ENCODE results near the gene FEZ2. TPM values are rescaled to one million over a fixed set of nuclear protein-coding genes. Genes with fewer than 3 reads are reported as not detected.

FEZ2 gene
- total and polyA plus RNA-seq, 2 experiments from 2014 or later = 28.0 to 32.9 TPM

DNA sequence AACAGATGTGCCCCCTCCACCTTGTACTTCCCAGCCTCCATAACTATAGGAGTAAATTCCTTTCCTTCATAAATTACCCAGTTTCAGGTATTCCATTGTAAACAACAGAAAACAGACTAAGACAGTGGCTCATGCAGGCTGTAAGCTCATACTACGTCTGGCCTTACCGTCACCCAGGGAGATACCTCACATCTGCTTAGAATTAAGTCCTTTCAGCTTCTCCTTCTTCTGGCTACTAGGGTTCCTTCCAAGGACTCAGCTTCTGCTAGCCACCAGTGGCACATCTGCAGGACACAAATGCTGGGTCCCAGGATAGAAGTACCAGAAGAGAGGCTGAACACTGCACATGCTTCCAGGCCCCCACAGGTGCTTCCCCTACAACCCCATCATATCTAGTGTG, 22.4 kb upstream of the FEZ2 start:
- no peak overlapping the region for H3K4me2 ChIP-seq
- H3K9me2 ChIP-seq (ENCODE audit: insufficient read depth) = 0 out of 2 replicates have a peak, but pooled peaks cover 3% of the 10 kb centered on the region
- H2AFZ ChIP-seq = no peak overlapping the region

More for the DNA sequence above, 22.4 kb upstream of the FEZ2 start:
- H3K4me3 ChIP-seq = no peak overlapping the region
- peaks cover 23% of the 10 kb centered on the region for H3K4me1 ChIP-seq (ENCODE audit: insufficient read depth)
- H3K9me3 Mint-ChIP-seq = peaks cover 9% of the 10 kb centered on the region
- TF ChIP-seq, protein P1, sequence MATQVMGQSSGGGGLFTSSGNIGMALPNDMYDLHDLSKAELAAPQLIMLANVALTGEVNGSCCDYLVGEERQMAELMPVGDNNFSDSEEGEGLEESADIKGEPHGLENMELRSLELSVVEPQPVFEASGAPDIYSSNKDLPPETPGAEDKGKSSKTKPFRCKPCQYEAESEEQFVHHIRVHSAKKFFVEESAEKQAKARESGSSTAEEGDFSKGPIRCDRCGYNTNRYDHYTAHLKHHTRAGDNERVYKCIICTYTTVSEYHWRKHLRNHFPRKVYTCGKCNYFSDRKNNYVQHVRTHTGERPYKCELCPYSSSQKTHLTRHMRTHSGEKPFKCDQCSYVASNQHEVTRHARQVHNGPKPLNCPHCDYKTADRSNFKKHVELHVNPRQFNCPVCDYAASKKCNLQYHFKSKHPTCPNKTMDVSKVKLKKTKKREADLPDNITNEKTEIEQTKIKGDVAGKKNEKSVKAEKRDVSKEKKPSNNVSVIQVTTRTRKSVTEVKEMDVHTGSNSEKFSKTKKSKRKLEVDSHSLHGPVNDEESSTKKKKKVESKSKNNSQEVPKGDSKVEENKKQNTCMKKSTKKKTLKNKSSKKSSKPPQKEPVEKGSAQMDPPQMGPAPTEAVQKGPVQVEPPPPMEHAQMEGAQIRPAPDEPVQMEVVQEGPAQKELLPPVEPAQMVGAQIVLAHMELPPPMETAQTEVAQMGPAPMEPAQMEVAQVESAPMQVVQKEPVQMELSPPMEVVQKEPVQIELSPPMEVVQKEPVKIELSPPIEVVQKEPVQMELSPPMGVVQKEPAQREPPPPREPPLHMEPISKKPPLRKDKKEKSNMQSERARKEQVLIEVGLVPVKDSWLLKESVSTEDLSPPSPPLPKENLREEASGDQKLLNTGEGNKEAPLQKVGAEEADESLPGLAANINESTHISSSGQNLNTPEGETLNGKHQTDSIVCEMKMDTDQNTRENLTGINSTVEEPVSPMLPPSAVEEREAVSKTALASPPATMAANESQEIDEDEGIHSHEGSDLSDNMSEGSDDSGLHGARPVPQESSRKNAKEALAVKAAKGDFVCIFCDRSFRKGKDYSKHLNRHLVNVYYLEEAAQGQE (IDR thresholded peaks at IDR 0.05; ENCODE audit: unreplicated experiment) = no peak
- TF ChIP-seq ZNF114 (CRISPR knock-in tag; IDR thresholded peaks at IDR 0.05) (no peak), EZH2phosphoT487 (IDR thresholded peaks at IDR 0.05; ENCODE audit: unreplicated experiment) (no peak), STAT1 (IDR thresholded peaks at IDR 0.05; ENCODE audit: unreplicated experiment) (no peak), EZH2 (IDR thresholded peaks at IDR 0.05; ENCODE audit: low read depth, unreplicated experiment) (no peak), JUNB (IDR thresholded peaks at IDR 0.05; ENCODE audit: unreplicated experiment) (no peak), CREB1 (CRISPR knock-in tag; IDR thresholded peaks at IDR 0.05; ENCODE audit: low read depth) (no peak), POLR2AphosphoS5 (IDR thresholded peaks at IDR 0.05; ENCODE audit: low read depth) (no peak), ZNF331 (CRISPR knock-in tag; IDR thresholded peaks at IDR 0.05; ENCODE audit: low read depth) (no peak), NANOG (IDR thresholded peaks at IDR 0.05; ENCODE audit: borderline replicate concordance) (no peak)
- TF ChIP-seq, protein P2, sequence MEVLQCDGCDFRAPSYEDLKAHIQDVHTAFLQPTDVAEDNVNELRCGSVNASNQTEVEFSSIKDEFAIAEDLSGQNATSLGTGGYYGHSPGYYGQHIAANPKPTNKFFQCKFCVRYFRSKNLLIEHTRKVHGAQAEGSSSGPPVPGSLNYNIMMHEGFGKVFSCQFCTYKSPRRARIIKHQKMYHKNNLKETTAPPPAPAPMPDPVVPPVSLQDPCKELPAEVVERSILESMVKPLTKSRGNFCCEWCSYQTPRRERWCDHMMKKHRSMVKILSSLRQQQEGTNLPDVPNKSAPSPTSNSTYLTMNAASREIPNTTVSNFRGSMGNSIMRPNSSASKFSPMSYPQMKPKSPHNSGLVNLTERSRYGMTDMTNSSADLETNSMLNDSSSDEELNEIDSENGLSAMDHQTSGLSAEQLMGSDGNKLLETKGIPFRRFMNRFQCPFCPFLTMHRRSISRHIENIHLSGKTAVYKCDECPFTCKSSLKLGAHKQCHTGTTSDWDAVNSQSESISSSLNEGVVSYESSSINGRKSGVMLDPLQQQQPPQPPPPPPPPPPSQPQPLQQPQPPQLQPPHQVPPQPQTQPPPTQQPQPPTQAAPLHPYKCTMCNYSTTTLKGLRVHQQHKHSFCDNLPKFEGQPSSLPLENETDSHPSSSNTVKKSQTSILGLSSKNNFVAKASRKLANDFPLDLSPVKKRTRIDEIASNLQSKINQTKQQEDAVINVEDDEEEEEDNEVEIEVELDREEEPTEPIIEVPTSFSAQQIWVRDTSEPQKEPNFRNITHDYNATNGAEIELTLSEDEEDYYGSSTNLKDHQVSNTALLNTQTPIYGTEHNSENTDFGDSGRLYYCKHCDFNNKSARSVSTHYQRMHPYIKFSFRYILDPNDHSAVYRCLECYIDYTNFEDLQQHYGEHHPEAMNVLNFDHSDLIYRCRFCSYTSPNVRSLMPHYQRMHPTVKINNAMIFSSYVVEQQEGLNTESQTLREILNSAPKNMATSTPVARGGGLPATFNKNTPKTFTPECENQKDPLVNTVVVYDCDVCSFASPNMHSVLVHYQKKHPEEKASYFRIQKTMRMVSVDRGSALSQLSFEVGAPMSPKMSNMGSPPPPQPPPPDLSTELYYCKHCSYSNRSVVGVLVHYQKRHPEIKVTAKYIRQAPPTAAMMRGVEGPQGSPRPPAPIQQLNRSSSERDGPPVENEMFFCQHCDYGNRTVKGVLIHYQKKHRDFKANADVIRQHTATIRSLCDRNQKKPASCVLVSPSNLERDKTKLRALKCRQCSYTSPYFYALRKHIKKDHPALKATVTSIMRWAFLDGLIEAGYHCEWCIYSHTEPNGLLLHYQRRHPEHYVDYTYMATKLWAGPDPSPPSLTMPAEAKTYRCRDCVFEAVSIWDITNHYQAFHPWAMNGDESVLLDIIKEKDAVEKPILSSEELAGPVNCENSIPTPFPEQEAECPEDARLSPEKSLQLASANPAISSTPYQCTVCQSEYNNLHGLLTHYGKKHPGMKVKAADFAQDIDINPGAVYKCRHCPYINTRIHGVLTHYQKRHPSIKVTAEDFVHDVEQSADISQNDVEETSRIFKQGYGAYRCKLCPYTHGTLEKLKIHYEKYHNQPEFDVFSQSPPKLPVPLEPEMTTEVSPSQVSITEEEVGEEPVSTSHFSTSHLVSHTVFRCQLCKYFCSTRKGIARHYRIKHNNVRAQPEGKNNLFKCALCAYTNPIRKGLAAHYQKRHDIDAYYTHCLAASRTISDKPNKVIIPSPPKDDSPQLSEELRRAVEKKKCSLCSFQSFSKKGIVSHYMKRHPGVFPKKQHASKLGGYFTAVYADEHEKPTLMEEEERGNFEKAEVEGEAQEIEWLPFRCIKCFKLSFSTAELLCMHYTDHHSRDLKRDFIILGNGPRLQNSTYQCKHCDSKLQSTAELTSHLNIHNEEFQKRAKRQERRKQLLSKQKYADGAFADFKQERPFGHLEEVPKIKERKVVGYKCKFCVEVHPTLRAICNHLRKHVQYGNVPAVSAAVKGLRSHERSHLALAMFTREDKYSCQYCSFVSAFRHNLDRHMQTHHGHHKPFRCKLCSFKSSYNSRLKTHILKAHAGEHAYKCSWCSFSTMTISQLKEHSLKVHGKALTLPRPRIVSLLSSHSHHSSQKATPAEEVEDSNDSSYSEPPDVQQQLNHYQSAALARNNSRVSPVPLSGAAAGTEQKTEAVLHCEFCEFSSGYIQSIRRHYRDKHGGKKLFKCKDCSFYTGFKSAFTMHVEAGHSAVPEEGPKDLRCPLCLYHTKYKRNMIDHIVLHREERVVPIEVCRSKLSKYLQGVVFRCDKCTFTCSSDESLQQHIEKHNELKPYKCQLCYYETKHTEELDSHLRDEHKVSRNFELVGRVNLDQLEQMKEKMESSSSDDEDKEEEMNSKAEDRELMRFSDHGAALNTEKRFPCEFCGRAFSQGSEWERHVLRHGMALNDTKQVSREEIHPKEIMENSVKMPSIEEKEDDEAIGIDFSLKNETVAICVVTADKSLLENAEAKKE (CRISPR knock-in tag; IDR thresholded peaks at IDR 0.05) = no peak
- TF ChIP-seq, protein P3, sequence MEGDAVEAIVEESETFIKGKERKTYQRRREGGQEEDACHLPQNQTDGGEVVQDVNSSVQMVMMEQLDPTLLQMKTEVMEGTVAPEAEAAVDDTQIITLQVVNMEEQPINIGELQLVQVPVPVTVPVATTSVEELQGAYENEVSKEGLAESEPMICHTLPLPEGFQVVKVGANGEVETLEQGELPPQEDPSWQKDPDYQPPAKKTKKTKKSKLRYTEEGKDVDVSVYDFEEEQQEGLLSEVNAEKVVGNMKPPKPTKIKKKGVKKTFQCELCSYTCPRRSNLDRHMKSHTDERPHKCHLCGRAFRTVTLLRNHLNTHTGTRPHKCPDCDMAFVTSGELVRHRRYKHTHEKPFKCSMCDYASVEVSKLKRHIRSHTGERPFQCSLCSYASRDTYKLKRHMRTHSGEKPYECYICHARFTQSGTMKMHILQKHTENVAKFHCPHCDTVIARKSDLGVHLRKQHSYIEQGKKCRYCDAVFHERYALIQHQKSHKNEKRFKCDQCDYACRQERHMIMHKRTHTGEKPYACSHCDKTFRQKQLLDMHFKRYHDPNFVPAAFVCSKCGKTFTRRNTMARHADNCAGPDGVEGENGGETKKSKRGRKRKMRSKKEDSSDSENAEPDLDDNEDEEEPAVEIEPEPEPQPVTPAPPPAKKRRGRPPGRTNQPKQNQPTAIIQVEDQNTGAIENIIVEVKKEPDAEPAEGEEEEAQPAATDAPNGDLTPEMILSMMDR (conservative IDR thresholded peaks at IDR 0.05; ENCODE audit: low read depth in 2 of 2) = no peak
- TF ChIP-seq, protein P4, sequence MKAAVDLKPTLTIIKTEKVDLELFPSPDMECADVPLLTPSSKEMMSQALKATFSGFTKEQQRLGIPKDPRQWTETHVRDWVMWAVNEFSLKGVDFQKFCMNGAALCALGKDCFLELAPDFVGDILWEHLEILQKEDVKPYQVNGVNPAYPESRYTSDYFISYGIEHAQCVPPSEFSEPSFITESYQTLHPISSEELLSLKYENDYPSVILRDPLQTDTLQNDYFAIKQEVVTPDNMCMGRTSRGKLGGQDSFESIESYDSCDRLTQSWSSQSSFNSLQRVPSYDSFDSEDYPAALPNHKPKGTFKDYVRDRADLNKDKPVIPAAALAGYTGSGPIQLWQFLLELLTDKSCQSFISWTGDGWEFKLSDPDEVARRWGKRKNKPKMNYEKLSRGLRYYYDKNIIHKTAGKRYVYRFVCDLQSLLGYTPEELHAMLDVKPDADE (IDR thresholded peaks at IDR 0.05) = no peak
- H3K36me3 ChIP-seq (ENCODE audit: insufficient read depth) = no peaks in the 10 kb centered on the region
- no peak overlapping the region for H3K27ac ChIP-seq (ENCODE audit: low read depth)
- no peaks in the 10 kb centered on the region for H4K20me1 ChIP-seq (replicated peaks; ENCODE audit: insufficient read depth)
- no peaks in the 10 kb centered on the region for H3K27me3 Mint-ChIP-seq (ENCODE audit: insufficient read depth, low read depth, poor library complexity)
- H3K4me3 Mint-ChIP-seq = no peak overlapping the region
- ATAC-seq = no peak
- peaks cover 4% of the 10 kb centered on the region; the same call in 2 of the 3 replicates for H3K36me3 Mint-ChIP-seq (ENCODE audit: low read depth)
- DNase-seq (ENCODE audit: low spot score) = no peak
- H3K27ac Mint-ChIP-seq = no peak overlapping the region
- H3K27me3 ChIP-seq (ENCODE audit: insufficient read depth) = no peaks in the 10 kb centered on the region
- H3F3A ChIP-seq (replicated peaks; ENCODE audit: low read depth) = no peaks in the 10 kb centered on the region
- H3K79me2 ChIP-seq (replicated peaks; ENCODE audit: insufficient read depth) = no peaks in the 10 kb centered on the region
- H3K4me1 Mint-ChIP-seq = peaks cover 36% of the 10 kb centered on the region

All from GM23338 (cell line).